ENCODE results near the gene SPNS2. TPM values are rescaled to one million over a fixed set of nuclear protein-coding genes. Genes with fewer than 3 reads are reported as not detected.
A peak's percentile ranks its signal among the peaks of the same experiment; 100 is the strongest.

SPNS2 gene
- total and polyA plus RNA-seq, 9 donors = 0.48 to 12.7 (median 4.2) TPM

- DNase-seq = no peak
- Histone ChIP-seq H3K36me3 (no peaks in the 10 kb centered on the region), H3K4me1 (ENCODE audit: insufficient read depth) (peaks cover 14% of the 10 kb centered on the region), H3K4me3 (no peak overlapping the region), H3K9me3 (no peaks in the 10 kb centered on the region), H3K27ac (no peak overlapping the region), H3K27me3 (no peaks in the 10 kb centered on the region)
- intact Hi-C loops (cut with DNase I) = no loop called here
- no peak for TF ChIP-seq EP300 (IDR thresholded peaks at IDR 0.05)
- TF ChIP-seq CTCF (IDR thresholded peaks at IDR 0.05) = no peak
- no peak for TF ChIP-seq POLR2A (IDR thresholded peaks at IDR 0.05)
- WGBS, 3 donors = 84 to 88% (median 85%) methylated on average over 8 of the region's 8 CpGs
These were observed 40.3 kb downstream of the SPNS2 start for GRCh38 chr17:4539025-4539424.

GRCh38 chr17:4539576-4540223 lies 41.0 kb downstream of the SPNS2 start:
- no peaks in the 10 kb centered on the region for H3K27me3 ChIP-seq
- 88 to 91% (median 90%) methylated on average over 26 of the region's 26 CpGs for WGBS, 3 donors
- intact Hi-C loops (cut with DNase I) = no loop called here
- no peak for DNase-seq
- H3K27ac ChIP-seq = no peak overlapping the region
- no peaks in the 10 kb centered on the region for H3K36me3 ChIP-seq
- no peak overlapping the region for H3K4me3 ChIP-seq
- H3K4me1 ChIP-seq (ENCODE audit: insufficient read depth) = peaks cover 14% of the 10 kb centered on the region
- no peak for TF ChIP-seq POLR2A (IDR thresholded peaks at IDR 0.05)
- no peaks in the 10 kb centered on the region for H3K9me3 ChIP-seq

- intact Hi-C loops (cut with DNase I) = no loop called here
- no peak for DNase-seq
- Histone ChIP-seq H3K4me1 (ENCODE audit: insufficient read depth) (peaks cover 14% of the 10 kb centered on the region), H3K27ac (no peak overlapping the region), H3K4me3 (no peak overlapping the region), H3K36me3 (no peaks in the 10 kb centered on the region), H3K27me3 (no peaks in the 10 kb centered on the region), H3K9me3 (no peaks in the 10 kb centered on the region)
- WGBS, 3 donors = 73 to 75% (median 74%) methylated on average over 13 to 14 of the region's 14 CpGs
- TF ChIP-seq POLR2A (IDR thresholded peaks at IDR 0.05) (no peak), CTCF (IDR thresholded peaks at IDR 0.05) (no peak), EP300 (IDR thresholded peaks at IDR 0.05) (no peak)
These were observed 41.6 kb downstream of the SPNS2 start for GRCh38 chr17:4540224-4540651.

GRCh38 chr17:4540687-4541327 lies 42.1 kb downstream of the SPNS2 start:
- peak in 2 of 5 donors; percentile 24 to 41 for DNase-seq
- Histone ChIP-seq H3K4me3 (no peak overlapping the region), H3K27ac (no peak overlapping the region), H3K36me3 (no peaks in the 10 kb centered on the region), H3K4me1 (ENCODE audit: insufficient read depth) (peaks cover 13% of the 10 kb centered on the region), H3K9me3 (no peaks in the 10 kb centered on the region), H3K27me3 (no peaks in the 10 kb centered on the region)
- WGBS, 3 donors = 78 to 84% (median 82%) methylated on average over 15 of the region's 15 CpGs
- intact Hi-C loops (cut with DNase I) = no loop called here
- no peak for TF ChIP-seq POLR2A (IDR thresholded peaks at IDR 0.05)
- no peak for TF ChIP-seq CTCF (IDR thresholded peaks at IDR 0.05)
- no peak for TF ChIP-seq EP300 (IDR thresholded peaks at IDR 0.05)
